ENCODE data around the gene ZNF486. TPM values are rescaled to one million over a fixed set of nuclear protein-coding genes. Genes with fewer than 3 reads are reported as not detected.
"Not testable (repeated sequence)": the region's sequence is repeated elsewhere in the genome, so short reads cannot be mapped to it uniquely, and the experiment has no call there.

The ZNF486 gene
- total RNA-seq, 1 donor from 2014 or later, result 4.4 TPM

- no peak for DNase-seq (ENCODE audit: low spot score)
- H3K36me3 Mint-ChIP-seq (ENCODE audit: low read depth), result peaks cover 13% of the 10 kb centered on the region
- peak overlapping the region; percentile 100 for H3K27ac Mint-ChIP-seq (ENCODE audit: unreplicated experiment)
- no peak for TF ChIP-seq CTCF (IDR thresholded peaks at IDR 0.05)
- no peaks in the 10 kb centered on the region for H3K27me3 Mint-ChIP-seq (ENCODE audit: low read depth)
- H3K9me3 Mint-ChIP-seq (ENCODE audit: low read depth), result no peaks in the 10 kb centered on the region
- peaks cover 15% of the 10 kb centered on the region for H3K4me1 Mint-ChIP-seq (ENCODE audit: low read depth)
- peak overlapping the region; percentile 99 for H3K4me3 Mint-ChIP-seq (ENCODE audit: unreplicated experiment)
These were observed 673 bp downstream of the ZNF486 start for GRCh38 chr19:20167651-20168122.

- Mint-ChIP-seq H3K4me3 (ENCODE audit: unreplicated experiment) (no peak overlapping the region), H3K27ac (ENCODE audit: unreplicated experiment) (no peak overlapping the region), H3K9me3 (ENCODE audit: low read depth) (peaks cover 3% of the 10 kb centered on the region), H3K27me3 (ENCODE audit: low read depth) (no peaks in the 10 kb centered on the region), H3K4me1 (ENCODE audit: low read depth) (peaks cover 15% of the 10 kb centered on the region), H3K36me3 (ENCODE audit: low read depth) (peaks cover 18% of the 10 kb centered on the region)
- no peak for DNase-seq (ENCODE audit: low spot score)
- TF ChIP-seq CTCF (IDR thresholded peaks at IDR 0.05), result no peak
These were observed 4.3 kb downstream of the ZNF486 start for GRCh38 chr19:20171285-20171684.

- H3K4me1 Mint-ChIP-seq (ENCODE audit: low read depth); H3K4me3 Mint-ChIP-seq (ENCODE audit: unreplicated experiment); DNase-seq (ENCODE audit: low spot score); H3K27ac Mint-ChIP-seq (ENCODE audit: unreplicated experiment); H3K27me3 Mint-ChIP-seq (ENCODE audit: low read depth); H3K9me3 Mint-ChIP-seq (ENCODE audit: low read depth): not testable (repeated sequence)
- peaks cover 22% of the 10 kb centered on the region for H3K36me3 Mint-ChIP-seq (ENCODE audit: low read depth)
These were observed 8.8 kb downstream of the ZNF486 start for GRCh38 chr19:20175848-20176247.

- H3K27me3 Mint-ChIP-seq (ENCODE audit: low read depth); H3K4me1 Mint-ChIP-seq (ENCODE audit: low read depth); DNase-seq (ENCODE audit: low spot score); H3K4me3 Mint-ChIP-seq (ENCODE audit: unreplicated experiment); H3K9me3 Mint-ChIP-seq (ENCODE audit: low read depth); H3K27ac Mint-ChIP-seq (ENCODE audit: unreplicated experiment); H3K36me3 Mint-ChIP-seq (ENCODE audit: low read depth): not testable (repeated sequence)
These were observed 12.9 kb downstream of the ZNF486 start for GRCh38 chr19:20179956-20180355.

- Mint-ChIP-seq H3K4me3 (ENCODE audit: unreplicated experiment) (no peak overlapping the region), H3K4me1 (ENCODE audit: low read depth) (no peaks in the 10 kb centered on the region), H3K27me3 (ENCODE audit: low read depth) (no peaks in the 10 kb centered on the region), H3K27ac (ENCODE audit: unreplicated experiment) (no peak overlapping the region), H3K36me3 (ENCODE audit: low read depth) (peaks cover 9% of the 10 kb centered on the region), H3K9me3 (ENCODE audit: low read depth) (no peaks in the 10 kb centered on the region)
- no peak for DNase-seq (ENCODE audit: low spot score)
- no peak for TF ChIP-seq CTCF (IDR thresholded peaks at IDR 0.05)
These were observed 15.3 kb downstream of the ZNF486 start for GRCh38 chr19:20182222-20182785.

GRCh38 chr19:20186174-20186573, 19.2 kb downstream of the ZNF486 start:
- no peak for DNase-seq (ENCODE audit: low spot score)
- peak overlapping the region; percentile 3 for H3K27ac Mint-ChIP-seq (ENCODE audit: unreplicated experiment)
- TF ChIP-seq CTCF (IDR thresholded peaks at IDR 0.05), result no peak
- H3K9me3 Mint-ChIP-seq (ENCODE audit: low read depth), result peaks cover 3% of the 10 kb centered on the region
- H3K4me1 Mint-ChIP-seq (ENCODE audit: low read depth), result no peaks in the 10 kb centered on the region
- H3K4me3 Mint-ChIP-seq (ENCODE audit: unreplicated experiment), result no peak overlapping the region
- H3K36me3 Mint-ChIP-seq (ENCODE audit: low read depth), result peaks cover 22% of the 10 kb centered on the region
- H3K27me3 Mint-ChIP-seq (ENCODE audit: low read depth), result no peaks in the 10 kb centered on the region
